HG03439 (cell line): Measurements from ENCODE around the gene SNX19.
"Not testable (repeated sequence)": the region's sequence is repeated elsewhere in the genome, so short reads cannot be mapped to it uniquely, and the experiment has no call there.

Experiments used
- ATAC-seq: cut with Tn5 transposase; IDR thresholded peaks from one replicate; pipeline ENCODE4 v1.9.1; 2021; ENCODE audit warnings: mild to moderate bottlenecking, moderate library complexity; ENCODE audit not compliant: unreplicated experiment

Gene SNX19, protein sequence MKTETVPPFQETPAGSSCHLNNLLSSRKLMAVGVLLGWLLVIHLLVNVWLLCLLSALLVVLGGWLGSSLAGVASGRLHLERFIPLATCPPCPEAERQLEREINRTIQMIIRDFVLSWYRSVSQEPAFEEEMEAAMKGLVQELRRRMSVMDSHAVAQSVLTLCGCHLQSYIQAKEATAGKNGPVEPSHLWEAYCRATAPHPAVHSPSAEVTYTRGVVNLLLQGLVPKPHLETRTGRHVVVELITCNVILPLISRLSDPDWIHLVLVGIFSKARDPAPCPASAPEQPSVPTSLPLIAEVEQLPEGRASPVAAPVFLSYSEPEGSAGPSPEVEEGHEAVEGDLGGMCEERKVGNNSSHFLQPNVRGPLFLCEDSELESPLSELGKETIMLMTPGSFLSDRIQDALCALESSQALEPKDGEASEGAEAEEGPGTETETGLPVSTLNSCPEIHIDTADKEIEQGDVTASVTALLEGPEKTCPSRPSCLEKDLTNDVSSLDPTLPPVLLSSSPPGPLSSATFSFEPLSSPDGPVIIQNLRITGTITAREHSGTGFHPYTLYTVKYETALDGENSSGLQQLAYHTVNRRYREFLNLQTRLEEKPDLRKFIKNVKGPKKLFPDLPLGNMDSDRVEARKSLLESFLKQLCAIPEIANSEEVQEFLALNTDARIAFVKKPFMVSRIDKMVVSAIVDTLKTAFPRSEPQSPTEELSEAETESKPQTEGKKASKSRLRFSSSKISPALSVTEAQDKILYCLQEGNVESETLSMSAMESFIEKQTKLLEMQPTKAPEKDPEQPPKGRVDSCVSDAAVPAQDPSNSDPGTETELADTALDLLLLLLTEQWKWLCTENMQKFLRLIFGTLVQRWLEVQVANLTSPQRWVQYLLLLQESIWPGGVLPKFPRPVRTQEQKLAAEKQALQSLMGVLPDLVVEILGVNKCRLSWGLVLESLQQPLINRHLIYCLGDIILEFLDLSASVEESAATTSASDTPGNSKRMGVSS

DNA sequence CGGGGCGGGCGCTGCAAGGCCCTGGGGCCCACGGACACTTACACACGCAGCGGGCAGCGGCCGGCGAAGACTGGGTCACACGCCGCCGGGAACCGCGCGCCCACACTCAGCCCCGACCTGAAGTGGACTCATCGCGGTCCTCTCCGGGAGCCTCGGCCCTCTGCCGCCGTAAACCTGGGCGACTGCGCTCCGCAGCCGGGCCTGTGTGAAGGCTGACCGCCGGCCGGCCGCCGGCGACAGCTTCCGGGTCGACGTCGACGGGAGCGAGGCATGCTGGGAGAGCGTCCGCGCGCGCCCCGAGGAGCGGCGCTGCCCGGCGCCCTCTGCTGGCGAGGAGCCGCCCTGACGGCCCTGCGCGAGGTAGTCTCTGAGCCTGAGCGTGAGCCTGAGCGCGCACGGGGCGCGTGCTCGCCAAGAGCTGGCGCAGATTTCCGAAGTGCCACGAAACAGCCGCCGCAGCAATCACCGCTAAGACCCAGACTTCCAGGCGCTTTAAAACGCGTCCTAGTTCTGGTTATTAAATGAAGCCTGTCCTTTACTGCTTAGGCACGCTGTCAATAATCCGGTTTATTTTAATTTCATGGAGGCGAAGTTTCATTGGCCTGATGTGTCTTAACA lies at the start of gene SNX19:
TSS of gene SNX19 (minus strand) at position 242 of the 618 bp plus-strand sequence. CDS start 540 bp downstream, outside the sequence.
- ATAC-seq = peak; percentile 99

DNA sequence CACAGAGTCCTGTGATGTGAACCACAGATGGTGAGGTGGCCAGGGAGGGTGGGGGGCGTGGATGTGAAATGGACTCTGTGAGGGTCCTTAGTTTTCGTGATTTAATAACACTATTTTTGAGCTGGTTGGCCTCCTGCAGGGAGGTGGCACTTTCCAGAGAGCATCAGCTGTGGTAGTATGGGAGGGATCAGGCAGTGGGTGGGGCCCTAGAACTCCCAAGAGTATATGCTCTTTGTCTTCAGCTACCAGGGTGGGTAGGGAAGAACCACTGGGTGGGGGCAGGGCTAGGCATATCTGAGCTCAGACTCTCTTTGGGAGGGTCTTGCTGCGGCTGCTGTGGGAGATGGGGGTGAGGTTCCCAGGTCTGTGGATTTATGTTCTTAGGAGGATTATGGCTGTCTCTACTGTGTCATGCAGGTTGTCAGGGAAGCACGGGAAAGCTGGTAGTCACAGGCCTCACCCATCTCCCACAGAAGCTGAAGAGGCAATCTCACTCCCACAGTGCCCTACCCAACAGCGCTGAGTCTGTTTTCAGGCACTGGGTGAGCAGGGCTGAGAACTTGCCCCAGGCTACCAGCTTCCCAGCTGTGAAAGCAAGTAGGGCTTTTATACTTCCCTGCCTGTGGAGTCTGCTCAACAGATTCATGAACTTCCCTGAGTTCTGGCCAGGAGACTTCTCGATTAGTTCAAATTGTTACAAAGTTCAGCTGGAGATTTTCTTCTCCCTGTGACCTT lies 47.9 kb upstream of the SNX19 start:
- ATAC-seq = no peak

DNA sequence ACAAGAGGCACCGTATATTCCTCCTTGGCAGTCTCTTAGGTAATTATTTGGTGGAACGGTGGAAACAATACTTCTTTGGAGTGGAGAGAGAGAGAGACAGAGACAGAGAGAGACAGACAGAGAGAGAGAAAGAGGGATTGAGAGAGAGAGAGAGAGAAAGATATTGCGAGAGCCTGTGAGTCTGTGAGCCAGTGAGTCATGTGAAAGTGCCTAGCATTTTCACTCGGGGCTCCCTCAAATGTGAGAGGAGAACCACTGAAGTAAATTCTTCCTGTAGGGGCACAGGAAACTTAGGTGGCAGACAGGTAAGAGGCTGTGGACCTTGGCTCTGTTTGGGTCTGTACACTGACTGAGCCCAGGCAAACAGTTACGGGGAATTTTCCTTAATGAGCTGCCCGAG lies 31.6 kb upstream of the SNX19 start:
- no peak for ATAC-seq

DNA sequence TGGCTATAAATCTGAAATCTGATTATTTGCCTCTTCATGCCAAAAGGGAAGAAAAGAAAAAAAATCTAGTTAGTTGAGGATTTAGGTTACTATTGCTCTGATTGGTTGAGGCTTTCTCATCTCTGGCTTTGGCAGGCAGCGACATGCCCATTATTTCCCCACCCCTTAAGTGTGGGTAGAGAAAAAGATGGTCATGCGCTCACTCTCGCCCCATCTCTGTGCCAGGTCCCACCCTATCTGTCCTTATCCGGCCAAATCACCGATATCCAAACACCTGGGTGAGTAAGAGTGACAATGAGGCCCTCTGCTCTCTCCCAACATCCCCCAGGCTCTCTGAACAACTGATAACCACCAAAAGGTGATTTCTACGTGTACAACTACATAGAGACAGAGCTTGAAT lies 31.2 kb upstream of the SNX19 start:
- ATAC-seq = no peak

DNA sequence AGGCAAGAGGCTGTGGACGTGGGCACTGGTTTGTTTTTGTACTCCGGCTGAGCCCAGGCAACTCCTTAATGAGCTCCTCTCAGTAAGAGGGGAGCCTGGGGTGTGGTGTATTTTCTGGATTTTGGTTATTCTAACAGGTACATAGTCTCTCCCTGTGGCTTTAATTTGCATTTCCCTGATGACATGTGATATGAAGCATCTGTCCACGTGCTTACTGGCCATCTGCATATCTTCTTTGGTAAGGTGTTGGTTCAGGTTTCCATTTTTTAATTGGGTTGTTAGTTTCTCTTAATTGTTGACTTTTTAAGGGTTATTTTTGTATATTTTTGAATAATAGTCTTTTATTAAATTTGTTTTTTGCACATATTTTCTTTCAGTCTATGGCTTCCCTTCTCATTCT lies 30.8 kb upstream of the SNX19 start:
- ATAC-seq = no peak

DNA sequence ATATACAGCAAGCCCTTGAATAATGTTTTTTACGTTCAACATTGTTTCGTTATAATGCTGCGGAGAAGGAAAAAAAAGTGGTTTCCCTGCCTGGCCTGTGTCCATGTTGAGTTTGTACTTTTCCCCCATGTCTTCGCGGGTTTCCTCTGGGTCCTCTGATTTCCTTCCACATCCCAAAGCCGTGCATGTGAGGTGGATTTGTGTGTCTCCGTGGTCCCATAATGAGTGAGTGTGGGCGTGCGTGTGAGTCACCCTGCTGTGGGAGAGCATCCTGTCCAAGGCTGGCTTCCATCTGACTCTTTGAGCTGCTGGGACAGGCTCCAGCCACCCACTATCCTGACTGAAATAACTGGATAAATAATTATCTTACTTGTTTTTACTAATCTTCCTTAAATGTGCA lies 29.6 kb upstream of the SNX19 start:
- ATAC-seq = no peak

DNA sequence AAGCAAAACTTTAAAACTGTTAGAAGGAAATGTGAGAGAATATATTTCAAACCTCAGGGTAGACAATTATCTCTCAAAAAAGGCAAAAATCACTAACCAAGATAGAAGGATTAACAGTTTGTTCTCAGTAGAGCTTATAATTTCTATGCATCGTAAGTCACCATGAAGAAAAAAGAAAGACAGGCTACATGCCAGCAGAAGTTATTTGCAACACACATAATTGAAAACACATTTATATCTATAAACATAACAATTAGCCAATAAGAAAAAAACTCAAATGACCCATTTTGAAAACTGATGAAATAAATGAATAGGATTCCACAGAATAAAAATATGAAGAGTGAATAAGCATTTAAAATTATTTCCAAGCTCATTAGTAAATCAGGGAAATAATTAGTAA lies 24.4 kb upstream of the SNX19 start:
- no peak for ATAC-seq

DNA sequence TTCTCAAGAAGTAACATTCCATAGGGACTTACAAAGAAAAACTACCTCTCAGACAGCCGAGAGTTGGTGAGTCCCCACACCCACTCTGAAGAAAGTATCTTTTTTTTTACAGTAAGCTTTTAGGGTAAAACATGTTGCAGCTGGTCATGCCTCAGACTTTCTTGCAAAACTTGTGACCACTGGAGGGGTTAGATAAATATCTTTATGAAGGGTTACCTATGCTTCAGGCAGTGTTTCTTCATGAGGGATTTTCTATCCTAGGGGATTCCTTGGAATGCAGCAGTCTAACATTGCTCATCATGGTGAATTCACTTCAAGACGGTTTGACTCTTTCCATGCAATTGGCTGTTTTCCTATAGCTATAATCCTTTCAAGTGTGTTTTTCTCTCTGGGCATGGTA lies 20.8 kb upstream of the SNX19 start:
- no peak for ATAC-seq

DNA sequence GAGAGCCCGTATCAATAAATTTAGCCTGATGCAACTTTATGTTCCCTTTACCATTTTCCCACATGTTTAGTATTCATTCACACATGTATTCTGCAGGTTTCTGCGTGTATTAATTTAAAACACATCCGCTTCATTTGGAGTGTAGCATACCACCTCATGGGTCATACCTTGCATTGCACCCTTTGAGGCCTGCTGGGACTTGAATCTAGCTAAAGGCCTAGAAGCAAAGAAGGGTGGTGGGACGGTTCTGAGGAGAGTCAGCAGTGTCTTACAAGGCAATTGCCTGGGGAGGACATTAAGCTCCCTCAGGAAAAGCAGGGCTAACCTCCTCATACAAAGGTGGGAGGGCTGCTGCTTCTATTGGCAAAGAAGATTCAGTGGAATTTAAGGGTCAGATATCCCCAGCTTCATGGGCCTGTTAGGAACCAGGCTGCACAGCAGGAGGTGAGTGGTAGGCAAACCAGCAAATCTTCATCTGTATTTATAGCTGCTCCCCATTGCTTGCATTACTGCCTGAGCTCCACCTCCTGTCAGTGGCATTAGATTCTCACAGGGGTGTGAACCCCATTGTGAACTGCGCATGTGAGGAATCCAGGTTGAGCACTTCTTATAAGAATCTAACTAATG lies 15.9 kb upstream of the SNX19 start:
- no peak for ATAC-seq

DNA sequence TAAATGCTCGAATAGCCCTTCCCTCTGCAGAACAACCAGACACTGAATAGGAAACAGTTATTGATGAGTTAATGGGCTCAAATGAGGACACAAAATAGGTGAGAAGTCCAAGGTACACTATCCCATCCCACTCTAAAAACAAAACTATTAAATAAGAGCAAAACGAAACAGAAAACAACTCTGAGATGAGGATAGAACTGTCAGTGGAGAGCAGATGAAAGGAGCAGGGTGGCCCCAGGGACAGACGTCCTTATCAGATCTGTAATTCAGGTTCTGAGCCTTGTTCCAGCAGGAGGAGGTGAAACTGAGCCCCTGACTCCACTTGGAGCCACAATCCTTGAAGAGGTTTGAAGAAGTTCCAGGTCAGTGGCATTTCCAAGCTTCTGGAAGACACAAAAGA lies 8.5 kb upstream of the SNX19 start:
- no peak for ATAC-seq

DNA sequence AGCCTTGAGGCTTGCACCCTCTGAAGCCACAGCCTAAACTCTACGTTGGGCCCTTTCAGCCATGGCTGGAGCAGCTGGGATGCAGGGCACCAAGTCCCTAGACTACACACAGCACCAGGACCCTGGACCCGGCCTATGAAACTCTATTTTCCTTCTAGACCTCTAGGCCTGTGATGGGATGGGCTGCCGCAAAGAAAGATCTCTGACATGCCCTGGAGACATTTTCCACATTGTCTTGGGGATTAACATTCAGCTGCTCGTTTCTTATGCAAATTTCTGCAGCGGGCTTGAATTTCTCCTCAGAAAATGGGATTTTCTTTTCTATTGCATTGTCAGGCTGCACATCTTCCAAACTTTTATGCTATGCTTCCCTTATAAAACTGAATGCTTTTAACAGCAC lies 4.3 kb upstream of the SNX19 start:
- not testable (repeated sequence) for ATAC-seq

DNA sequence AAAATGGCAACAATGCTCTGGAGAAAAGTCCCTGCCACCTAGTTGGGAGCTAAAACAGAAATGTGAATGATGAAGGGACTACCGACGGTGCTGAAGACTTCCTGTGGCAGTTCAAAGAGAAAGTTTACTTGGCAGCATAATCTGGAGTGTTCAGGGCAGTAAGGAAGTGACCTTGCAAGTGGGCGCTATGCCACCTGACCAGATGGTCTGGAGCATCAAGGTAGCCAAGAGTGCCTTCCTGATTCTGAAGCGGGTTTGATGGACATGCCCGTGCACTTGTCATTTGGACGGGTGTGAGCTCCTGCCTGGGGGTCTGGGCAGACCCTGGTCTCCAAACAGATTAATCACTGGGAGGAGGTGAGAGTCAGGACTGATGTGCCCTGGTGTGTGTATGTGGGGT lies 1.8 kb upstream of the SNX19 start:
- no peak for ATAC-seq

DNA sequence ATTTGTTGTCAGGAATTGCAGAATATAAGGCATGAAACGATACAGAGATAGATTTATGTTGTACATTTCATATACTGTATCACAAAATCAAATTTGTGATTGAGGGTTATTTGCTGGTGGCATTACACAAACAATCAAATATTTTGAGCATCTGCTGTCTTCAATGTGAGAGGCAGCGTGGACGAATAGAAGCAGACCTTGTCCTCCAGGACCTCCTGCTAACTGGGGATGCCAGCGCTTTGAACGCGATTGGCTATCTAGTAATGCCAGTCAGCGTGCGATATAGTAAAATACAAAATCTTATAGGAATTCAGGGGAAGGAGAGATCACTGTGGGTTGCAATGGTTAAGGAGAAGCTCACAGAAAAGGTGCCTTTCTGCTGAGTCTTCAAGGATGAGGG lies 631 bp upstream of the SNX19 start:
- no peak for ATAC-seq

DNA sequence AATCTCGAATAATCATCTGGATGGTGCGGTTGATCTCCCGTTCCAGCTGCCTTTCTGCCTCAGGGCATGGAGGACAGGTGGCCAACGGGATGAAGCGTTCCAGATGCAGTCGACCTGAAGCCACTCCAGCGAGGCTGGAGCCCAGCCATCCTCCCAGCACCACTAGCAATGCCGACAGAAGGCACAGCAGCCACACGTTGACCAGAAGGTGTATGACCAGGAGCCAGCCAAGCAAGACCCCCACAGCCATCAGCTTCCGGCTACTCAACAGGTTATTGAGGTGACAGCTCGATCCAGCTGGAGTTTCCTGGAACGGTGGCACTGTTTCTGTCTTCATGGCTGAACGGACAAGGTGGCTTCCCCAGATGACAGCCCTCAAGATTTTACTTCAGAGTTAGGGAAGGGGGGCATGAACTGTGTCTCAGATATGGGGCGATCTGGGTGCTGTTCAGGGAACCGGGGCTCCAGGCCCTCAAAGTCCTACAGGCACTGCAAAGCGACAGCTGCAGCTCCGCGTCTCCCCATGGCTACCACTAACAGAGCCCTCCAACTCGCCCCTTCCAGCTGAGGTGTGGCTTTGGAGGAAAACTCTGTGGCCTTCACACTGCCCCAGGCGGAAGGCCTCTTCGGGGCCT lies 559 bp downstream of the SNX19 start:
- ATAC-seq = no peak

DNA sequence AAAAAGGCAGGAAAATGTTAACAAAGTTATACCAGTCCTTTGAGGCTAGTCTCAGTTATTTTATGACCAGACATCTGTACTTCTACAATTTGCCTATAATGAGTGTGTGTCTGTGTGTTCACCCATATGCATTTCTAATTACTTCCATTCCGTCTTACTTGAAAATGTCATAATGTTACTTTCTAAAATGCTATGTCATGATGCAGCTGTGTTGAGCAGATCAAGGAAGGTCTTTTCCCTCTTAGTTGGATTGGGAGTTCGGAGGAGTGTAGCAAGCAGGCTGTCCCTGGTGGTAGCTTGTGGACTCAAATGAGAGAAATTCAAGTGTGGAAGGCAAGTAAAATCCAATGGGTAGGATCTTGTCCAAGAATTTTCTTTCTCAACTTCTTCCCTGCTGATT lies 3.0 kb downstream of the SNX19 start:
- no peak for ATAC-seq

DNA sequence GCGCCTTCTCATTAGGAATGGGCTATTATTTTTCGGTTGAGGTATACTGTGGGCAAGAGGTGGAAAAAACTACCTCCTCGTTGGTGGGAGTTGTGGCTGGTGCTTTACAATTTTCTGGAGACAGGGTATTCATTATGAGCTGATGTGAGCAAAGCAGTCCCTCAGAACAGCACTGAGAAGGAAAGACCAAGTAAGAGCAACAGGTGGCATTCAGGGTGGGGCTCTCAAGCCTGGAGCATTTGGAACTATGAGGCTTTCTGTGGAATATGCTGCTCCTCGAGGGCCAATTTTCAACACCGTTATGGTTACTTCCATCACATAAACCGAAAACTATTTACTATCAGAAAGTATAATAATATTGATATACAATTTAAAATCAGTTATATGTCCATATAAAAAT lies 3.7 kb downstream of the SNX19 start:
- no peak for ATAC-seq

DNA sequence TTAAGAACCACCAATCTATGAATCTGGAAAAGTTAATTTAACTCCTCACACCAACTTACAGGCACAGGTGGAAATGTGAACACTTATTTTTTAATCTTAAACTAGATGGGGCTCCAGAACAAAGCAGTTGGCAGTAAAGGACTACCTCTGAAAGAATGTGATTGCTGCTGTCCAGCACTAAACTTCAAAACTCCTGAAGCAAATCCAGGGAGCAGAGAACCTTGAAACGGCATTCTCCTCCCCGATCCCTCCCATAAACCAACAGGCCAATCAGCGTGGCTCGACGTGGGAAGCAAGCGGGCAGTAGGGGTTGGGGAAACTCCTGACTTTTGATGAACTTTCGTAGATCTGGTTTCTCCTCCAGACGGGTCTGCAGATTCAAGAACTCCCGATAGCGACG lies 5.0 kb downstream of the SNX19 start:
- no peak for ATAC-seq

DNA sequence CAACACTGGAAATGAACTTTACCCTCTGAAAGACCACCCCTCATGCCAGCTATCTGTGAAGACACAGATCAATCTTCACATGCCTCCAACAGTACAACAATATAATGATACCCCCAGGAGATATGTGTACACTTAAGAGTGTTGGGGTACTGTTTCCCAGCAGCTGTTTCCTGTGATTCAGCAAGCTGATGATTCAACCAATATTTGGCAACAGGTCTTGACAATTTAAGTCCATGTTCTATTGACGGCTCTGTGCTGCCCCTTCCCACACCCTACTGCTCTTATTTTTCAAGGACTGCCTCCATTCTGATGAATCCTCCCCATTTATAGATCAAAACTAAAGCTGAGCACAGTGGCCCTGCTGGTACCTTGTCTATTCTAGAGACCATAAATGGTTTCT lies 6.6 kb downstream of the SNX19 start:
- ATAC-seq = no peak

DNA sequence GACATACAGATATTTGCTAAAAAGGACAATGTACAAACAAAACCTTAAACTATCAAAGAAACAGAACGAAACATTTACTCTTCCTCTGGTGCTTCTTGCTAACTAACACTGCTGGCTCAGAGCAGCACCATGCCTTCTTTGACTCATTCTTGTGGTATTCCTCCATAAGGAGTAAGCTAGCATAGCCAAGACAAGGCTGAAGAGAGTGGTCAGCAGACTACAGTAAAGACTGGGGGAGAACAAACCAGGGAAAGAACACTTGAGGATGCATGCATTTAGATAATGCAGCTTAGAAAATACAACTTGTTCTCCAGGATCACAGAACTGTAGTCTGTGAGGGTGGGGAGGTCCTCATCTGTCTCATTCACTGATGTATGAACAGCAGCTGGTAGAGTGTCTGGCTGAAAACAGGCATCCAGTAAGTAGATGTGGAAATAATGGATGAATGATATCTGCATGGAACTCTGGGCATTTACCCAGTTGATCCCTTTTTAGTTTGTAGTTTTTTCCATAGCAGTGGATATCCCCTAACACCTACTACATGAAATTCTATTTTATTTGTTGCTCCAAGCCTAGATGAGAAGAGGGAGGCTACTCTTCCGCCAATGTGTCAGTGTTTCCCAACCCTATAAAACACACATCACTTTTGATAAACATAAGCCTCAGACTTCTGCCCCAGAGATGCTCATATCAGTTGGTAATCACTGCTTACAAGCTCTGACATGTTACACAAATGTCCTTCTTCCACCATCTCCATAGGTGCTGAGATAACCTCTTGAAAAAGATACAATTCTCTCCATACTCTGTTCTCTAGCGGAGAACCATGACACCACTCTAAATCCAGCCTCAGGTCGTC lies 7.3 kb downstream of the SNX19 start:
- no peak for ATAC-seq
